ENCODE measurements around the gene ITGB5.

The ITGB5 gene

DNA sequence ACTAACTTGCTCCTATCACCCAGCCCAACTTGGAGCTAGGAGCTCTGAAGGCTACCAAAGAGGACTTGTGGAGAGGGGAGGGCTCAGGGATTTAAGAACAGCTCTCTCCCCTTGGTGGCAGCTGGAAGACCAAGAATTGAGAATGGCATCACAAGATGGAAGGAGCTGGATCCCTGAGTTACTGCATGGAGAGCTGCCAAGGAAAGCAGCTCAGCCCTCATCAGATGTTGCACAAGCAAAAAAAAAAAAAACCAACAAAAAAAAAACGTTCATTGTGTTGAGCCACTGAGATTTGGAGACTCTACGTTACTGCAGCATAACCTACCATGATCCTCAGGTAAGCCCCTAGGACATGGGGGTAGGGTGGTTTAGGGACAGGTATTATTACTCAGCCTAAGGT is 41.0 kb downstream of the ITGB5 start:
- TF ChIP-seq, protein P1, sequence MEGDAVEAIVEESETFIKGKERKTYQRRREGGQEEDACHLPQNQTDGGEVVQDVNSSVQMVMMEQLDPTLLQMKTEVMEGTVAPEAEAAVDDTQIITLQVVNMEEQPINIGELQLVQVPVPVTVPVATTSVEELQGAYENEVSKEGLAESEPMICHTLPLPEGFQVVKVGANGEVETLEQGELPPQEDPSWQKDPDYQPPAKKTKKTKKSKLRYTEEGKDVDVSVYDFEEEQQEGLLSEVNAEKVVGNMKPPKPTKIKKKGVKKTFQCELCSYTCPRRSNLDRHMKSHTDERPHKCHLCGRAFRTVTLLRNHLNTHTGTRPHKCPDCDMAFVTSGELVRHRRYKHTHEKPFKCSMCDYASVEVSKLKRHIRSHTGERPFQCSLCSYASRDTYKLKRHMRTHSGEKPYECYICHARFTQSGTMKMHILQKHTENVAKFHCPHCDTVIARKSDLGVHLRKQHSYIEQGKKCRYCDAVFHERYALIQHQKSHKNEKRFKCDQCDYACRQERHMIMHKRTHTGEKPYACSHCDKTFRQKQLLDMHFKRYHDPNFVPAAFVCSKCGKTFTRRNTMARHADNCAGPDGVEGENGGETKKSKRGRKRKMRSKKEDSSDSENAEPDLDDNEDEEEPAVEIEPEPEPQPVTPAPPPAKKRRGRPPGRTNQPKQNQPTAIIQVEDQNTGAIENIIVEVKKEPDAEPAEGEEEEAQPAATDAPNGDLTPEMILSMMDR (conservative IDR thresholded peaks at IDR 0.05; ENCODE audit: control insufficient read depth, insufficient read depth, low read depth, low read length): no peak
- no peak overlapping the region for H3K4me3 ChIP-seq (ENCODE audit: control insufficient read depth, low read depth, low read length)
- peak; percentile 92 for DNase-seq (ENCODE audit: low read depth)

DNA sequence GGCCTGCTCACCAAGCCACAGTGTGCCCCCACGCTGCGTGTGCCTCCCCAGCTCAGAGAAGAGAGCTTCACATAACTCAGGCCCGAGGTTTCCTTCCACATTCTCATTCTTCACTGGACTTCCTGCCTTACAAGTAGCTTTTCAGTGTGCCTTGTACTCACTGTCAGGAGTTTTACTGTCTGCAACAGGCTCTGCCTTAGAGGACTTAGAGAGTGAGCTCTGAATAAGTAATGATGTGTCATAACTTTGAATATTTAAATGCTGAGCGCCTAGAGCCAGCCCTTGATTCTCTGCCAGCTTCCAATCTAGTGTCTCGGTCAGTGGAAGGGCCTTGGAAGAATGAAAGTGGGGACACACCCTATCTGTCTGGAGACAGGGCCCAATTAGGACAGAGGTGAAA is 41.8 kb downstream of the ITGB5 start:
- peak; percentile 94 for DNase-seq (ENCODE audit: low read depth)
- no peak overlapping the region for H3K4me3 ChIP-seq (ENCODE audit: control insufficient read depth, low read depth, low read length)
- TF ChIP-seq, protein P1 (conservative IDR thresholded peaks at IDR 0.05; ENCODE audit: control insufficient read depth, insufficient read depth, low read depth, low read length): no peak

DNA sequence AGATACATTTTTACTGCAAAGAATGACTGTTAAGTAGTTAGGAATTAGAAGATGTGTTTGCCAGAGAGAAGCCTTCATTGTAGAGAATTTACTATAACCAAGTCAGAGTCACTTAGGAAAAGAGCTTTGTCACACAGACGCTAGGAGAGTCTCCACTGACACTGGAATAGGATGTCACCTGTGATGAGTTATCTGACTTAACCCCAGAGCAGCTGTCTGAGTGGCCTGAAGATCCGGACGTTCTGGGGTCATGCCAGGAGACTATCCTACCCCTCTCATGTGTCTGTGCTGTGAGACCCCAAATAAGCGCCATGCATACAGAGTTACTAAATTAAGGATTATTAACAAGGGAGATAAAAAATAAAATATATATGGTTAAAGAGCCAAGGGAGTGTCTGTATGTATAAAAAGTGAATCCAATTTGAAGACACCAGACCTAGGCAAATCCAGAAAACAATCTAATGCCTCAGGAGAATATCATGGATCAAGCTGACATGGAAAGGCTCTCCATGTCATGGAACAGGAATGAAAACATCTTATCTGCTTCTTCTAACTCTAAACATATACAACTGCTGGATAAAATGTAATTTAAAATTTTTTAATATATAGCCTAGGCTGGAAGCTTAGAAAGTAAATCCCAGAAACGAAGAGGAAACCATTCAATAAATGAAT is 43.5 kb downstream of the ITGB5 start:
- TF ChIP-seq, protein P1 (conservative IDR thresholded peaks at IDR 0.05; ENCODE audit: control insufficient read depth, insufficient read depth, low read depth, low read length): no peak
- no peak overlapping the region for H3K4me3 ChIP-seq (ENCODE audit: control insufficient read depth, low read depth, low read length)
- no peak for DNase-seq (ENCODE audit: low read depth)

DNA sequence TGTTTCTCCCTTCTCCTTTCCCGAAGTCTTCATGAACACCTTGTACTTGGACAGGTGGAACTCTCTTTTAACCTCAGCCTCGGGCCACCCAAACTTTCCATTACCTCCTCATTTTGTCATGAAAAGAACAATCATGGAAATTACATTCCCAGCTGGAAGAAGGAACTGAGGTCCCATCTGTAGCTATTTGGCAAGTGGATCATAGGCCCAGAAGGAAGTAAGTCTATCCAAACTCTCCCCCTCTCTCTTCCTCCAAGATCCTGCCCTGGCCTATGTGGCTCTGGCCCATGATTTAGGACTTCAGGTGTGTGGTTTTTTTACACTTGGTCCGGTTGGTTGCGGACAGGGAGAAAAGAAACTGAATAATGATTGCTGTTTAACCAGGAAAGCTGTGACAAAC is 44.1 kb downstream of the ITGB5 start:
- TF ChIP-seq, protein P1 (conservative IDR thresholded peaks at IDR 0.05; ENCODE audit: control insufficient read depth, insufficient read depth, low read depth, low read length): no peak
- H3K4me3 ChIP-seq (ENCODE audit: control insufficient read depth, low read depth, low read length): no peak overlapping the region
- DNase-seq (ENCODE audit: low read depth): no peak

GRCh38 chr3:124841517-124841916 is 45.6 kb downstream of the ITGB5 start:
- no peak overlapping the region for H3K4me3 ChIP-seq (ENCODE audit: control insufficient read depth, low read depth, low read length)
- TF ChIP-seq, protein P1 (conservative IDR thresholded peaks at IDR 0.05; ENCODE audit: control insufficient read depth, insufficient read depth, low read depth, low read length): no peak
- DNase-seq (ENCODE audit: low read depth): no peak

GRCh38 chr3:124840331-124840730 is 46.8 kb downstream of the ITGB5 start:
- no peak for DNase-seq (ENCODE audit: low read depth)
- no peak overlapping the region for H3K4me3 ChIP-seq (ENCODE audit: control insufficient read depth, low read depth, low read length)
- TF ChIP-seq, protein P1 (conservative IDR thresholded peaks at IDR 0.05; ENCODE audit: control insufficient read depth, insufficient read depth, low read depth, low read length): no peak

DNA sequence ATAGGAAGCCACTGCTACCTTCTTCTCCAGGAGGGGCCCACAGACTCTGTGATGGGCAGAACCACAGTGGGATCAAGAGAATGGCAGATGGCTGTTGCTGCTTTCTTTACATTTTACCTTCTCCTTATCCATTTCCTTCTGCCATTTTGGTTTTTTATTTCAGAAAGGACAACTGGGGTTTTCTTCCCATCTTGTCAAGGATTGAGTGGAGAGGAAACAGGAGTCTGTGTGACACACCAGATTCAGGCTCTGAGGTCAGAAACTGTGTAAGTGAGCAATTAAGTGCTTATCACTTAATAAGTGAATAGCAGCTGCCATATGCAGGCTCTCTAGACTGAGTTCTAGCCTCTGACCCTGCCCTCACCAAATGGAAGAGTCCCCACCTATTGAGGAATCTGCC is 47.3 kb downstream of the ITGB5 start:
- TF ChIP-seq, protein P1 (conservative IDR thresholded peaks at IDR 0.05; ENCODE audit: control insufficient read depth, insufficient read depth, low read depth, low read length): no peak
- H3K4me3 ChIP-seq (ENCODE audit: control insufficient read depth, low read depth, low read length): no peak overlapping the region
- DNase-seq (ENCODE audit: low read depth): no peak

All from fibroblast of mammary gland (primary cell).